ENCODE measurements around the gene MTMR3. TPM values are rescaled to one million over a fixed set of nuclear protein-coding genes. Genes with fewer than 3 reads are reported as not detected.

The MTMR3 gene
- total RNA-seq, 1 donor from 2014 or later: 21.4 TPM

DNA sequence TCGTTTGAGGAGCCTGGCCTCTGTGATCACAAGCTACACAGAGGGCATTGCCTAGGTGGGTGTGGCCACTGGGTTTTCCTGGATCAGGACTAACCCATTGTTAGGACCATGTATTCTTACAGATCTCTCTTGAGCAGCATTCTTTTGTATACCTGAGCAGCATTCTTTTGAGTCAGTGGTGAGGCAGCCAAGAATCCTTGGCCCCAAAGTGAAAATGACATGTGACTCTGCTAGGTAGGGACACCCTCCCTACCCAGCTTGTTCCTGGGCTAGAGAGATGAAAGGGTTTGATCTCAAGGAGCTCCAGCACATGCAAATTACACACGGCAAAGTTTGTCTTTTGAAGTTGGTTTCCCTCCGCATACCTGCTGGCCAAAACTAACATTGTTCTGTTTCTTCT, 142.2 kb downstream of the MTMR3 start:
- DNase-seq (ENCODE audit: low read depth, low spot score): no peak

DNA sequence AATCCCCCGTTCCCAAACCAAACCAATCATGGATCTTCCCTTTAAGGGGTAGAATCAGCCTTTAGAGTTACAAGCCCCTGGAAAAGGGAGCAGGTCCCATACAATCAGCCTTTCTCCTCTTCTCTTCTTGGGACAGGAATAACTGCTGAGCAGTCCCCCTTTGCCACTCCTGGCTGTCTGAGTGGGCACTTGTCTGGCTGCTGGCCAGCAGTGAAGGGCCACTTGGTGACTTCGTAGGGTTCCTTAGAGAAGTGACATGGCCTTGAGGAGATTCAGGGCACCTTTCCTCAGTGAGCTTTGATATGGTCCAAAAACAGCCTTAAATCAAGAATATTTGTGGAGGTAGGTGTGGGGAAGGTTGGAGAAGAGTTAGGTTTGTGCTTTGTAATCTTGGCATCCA, 143.8 kb downstream of the MTMR3 start:
- no peak for DNase-seq (ENCODE audit: low read depth, low spot score)

DNA sequence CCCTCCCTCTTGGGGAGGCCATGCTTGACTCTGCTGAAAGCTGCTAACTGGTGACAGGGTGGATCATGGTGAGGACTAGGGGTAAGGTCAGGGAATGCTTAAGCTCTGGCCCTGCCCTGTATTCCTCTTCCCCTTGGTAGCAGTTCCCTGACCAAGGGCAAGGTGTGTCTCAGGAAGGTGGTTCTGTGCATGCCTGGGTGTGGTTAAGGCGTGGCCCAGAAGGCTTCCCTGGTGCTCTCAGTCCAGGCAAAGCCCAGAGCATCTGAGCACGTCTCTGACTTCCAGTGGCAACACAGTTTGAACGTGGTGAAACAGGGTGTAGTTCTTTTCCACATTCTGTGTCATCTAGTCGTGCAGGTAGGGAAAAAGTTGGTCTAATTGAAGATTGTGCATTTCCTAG, 144.2 kb downstream of the MTMR3 start:
- no peak for DNase-seq (ENCODE audit: low read depth, low spot score)

DNA sequence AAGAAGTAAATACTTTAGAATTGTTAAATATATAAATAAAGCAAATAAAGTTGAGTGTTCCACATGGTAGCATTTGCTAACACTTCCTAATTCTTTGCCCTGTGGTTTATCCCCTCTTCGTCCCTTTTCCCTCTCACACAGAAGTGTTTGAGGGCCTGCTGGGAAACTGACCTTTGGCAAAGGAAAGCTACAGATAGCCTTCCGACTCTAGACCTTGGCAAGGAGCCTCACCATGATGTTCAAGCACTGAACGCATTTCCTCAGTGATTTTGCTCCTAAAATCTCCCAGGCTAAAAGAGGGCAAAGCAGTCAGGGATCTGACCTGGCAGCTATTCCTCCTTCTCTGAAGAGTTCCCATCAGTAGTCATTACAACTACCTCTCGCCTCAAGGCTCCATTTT, 144.8 kb downstream of the MTMR3 start:
- no peak for DNase-seq (ENCODE audit: low read depth, low spot score)

DNA sequence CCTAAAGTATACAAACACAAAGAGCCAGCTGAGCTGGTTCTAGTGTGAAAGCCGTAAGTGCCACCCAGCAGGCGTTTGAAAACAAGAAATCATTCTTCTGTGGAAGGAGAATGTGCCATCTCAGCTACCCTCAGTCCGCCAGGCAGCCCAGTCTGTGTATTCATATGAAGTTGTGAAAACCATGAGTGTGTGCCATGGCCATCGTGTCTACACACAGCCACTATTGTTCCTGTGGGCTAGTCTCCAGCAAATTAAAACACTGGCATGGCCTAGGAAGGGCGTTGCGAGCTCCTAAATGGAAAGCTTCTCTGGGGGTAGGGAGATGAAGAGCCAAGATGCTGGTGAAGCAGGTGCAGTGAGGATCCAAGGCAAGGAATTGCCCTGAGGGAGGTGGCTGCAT, 145.8 kb downstream of the MTMR3 start:
- no peak for DNase-seq (ENCODE audit: low read depth, low spot score)

DNA sequence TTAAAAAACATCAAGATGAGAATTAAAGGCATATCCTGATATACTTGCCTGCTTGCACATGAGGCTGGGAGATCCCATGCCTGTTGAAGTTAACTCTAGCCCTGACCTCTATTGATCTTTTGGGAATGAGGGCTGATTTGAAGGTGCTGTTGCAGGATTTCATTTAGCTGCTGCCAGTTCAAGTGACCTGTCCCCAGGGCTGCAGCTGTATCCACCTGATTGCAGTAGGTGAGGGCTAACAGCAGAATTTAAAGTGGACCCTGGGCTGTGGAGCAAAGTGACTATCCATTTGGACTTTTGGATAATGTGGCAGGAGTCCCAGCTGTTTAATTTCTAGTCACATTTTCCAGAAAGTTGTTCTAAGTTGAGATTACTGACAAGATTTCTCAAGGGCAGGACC, 146.5 kb downstream of the MTMR3 start:
- no peak for DNase-seq (ENCODE audit: low read depth, low spot score)

DNA sequence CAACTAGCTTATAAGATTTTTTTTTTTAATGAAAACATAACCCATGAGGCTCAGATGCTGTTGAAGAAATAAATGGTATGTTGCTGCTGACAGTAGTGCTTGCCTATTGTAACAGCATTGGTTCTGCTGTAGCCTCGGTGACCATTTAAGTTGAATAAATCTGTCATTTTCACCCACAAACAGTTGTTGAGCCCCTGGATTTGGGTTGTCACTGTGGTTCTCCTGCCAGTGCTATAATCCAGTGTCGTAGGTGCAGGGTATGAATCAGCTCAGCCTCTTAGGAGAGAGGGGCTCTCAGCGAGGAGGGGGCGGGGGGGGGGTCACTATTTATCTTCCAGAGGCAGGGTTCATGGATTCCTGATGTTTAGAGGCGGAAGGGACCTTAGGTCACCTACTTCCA, 147.4 kb downstream of the MTMR3 start:
- no peak for DNase-seq (ENCODE audit: low read depth, low spot score)

DNA sequence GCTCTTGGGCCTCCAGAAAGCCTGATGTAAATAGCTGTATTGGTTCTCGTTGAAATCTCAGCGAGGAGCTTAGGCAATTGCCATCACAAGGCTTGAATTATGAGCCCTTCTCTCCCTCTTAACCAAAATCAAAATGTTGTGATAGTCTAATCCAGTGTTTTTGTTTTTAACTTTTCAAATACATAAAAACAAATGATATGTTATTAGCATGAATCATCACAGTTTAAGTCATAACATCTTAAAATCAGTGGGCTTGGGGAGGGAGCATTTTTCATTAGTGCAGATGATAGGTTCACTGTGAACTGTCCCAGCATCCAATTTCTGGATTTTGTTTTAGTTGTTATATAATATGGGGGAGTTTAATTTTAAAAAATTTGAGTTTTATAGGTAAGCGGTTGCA, 148.4 kb downstream of the MTMR3 start:
- no peak for DNase-seq (ENCODE audit: low read depth, low spot score)

DNA sequence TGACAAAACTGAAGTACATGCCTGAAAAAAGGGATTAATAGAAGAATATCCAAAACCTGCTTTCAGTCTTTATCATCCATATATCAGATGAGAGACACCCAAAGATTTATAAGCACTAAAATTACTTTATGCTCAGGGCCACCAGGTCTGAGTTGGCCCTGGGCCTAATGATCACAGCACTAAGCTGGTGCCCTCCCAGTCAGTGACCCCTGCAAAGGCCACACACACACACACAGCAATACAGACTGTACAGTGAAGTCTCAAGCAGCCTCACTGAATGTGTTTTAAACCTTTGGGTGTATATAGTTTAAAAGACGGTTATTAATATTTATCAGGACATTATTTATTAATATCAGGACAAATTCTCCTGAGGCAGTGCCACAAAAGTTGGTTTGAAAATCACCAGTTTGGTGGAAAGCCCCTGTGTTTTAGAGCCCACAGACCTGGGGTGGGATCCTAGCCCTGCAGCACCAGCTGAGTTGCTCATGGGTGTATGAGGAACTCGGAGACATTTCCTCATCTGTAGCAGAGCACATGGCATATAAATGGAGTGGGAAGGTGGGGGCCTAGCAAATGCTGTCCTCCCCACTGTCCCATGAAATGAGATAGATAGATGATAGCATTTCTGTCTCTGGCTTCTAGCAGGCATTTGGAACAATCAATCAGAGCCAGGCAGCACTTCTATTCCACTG, 148.9 kb downstream of the MTMR3 start:
- DNase-seq (ENCODE audit: low read depth, low spot score): no peak

DNA sequence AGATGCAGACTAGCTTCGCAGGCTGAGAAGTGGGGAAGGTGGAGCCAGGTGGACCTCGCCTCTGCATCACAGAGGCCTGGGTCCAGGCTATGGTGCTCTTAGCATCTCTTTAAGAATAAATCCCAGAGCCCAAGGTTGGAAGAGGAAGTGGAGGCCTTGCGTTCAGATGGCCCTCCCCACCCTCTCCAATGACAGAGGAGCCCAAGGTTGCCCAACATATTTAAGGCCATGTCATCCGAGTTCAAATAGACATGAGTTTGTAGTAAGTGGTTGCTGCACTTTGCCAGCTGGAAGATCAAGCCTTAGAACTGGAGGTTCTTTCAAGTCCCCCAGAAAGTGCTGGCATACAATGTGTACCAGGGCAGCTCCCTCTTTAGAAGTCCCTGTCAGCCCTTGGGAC, 150.2 kb downstream of the MTMR3 start:
- no peak for DNase-seq (ENCODE audit: low read depth, low spot score)

DNA sequence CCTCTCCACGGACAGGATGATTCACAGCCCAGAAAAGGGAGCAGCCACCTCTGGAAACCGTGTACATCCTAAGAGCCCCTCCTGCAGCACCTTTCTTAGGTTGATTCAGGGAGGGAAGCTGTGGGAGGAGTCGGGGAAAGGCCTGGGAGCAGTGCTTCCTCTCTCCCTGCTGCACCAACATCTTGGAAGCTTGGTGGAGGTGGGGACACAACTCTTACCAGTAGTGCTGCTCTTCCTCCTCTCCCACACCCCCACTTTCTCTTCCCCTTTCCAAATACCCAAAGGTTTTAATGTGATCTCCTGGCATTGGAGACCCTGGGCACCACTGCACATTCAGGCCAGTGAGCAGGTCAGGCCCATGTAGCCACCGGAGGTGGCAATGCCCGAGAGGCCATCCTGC, 150.9 kb downstream of the MTMR3 start:
- no peak for DNase-seq (ENCODE audit: low read depth, low spot score)

DNA sequence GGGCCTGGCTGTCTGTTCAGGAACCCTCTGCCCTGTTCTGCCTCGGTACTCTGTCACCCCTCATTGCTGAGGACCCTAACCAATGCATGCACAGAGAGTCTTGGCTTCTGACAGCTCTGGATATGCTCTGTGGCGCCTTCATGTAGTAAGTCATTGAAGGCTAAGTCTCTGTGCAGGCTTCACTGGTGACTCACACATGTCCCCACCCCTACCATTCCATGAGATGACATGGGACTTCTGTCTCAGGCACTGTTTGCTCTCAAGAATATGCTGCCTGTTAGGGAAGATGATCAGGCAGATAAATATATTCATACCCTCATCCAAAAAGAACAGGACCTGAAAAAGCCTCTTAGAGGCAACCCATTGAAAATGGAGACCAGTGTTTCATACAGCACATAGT, 153.7 kb downstream of the MTMR3 start:
- no peak for DNase-seq (ENCODE audit: low read depth, low spot score)

DNA sequence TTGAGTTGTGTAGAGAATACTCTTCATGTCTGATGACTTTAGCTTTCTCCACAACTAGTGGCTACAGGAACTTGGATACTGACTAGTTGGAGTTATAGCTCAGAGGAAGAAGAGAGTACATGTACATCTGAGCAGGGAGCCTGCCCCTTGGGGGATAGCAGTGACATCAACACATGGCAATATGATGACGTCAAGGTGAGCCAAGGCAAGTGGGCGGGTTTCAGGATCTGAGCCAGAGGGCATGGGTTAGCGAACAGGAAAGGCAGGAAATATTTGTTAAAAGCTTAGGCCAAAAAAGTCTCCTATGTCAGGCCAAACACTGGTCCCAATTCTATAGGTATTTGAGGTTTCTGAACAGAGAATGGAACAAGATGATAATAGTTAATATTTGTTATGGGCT, 155.2 kb downstream of the MTMR3 start:
- DNase-seq (ENCODE audit: low read depth, low spot score): peak; percentile 29

DNA sequence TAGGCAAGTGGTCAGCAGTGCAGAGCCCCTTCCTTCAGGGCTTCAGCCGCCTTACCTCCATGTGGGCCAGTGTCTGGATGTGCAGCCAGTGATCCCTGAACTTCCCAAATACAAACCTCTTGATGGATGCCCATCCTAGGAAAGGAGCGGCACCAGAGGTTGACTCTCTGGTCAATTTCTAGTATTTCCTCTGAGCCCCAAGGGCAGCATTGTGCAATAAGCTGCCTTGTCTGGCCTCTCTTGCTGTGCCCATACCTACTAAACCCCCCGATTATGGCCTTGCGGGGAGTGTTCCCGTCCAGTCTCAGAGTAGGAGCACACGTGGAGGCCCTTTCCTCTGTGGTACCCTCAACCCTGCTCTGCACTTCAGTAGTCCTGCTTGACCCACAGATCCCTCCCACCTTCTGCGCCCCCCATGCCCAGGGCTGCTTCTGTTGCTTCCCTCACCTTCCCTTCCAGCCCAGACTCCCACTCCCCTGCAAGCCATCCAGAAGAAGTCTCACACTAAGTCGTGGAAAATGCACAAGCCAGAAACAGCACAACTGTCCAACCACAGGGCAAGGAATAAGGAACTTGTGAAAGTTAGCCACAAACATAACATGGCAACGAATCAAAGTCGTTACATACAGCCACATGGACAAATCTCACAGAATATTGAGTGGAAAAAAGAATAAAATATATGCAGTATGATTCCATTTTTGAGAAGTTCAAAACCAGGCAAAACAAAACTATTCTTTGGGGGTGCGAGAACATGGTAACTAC, 157.7 kb downstream of the MTMR3 start:
- DNase-seq (ENCODE audit: low read depth, low spot score): no peak

DNA sequence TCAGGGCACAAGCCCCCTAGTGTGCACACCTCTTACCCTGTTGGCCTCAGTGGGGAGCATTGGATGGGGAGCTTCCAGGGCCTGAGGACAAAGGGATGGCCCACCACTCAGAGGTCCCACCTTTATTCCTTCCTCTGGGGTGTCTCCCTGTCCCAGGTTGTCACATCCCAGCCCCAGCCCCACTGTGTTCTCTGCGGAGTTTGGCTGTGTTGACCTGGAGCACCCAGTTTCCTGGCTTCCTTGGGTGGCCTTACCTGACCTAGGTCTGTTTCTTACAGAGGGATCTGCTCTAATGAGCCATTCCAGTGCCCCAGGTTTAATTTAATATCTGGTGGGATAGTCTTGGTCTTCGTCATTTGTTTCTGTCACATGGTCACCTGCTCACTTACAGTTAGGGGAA, 158.5 kb downstream of the MTMR3 start:
- no peak for DNase-seq (ENCODE audit: low read depth, low spot score)

DNA sequence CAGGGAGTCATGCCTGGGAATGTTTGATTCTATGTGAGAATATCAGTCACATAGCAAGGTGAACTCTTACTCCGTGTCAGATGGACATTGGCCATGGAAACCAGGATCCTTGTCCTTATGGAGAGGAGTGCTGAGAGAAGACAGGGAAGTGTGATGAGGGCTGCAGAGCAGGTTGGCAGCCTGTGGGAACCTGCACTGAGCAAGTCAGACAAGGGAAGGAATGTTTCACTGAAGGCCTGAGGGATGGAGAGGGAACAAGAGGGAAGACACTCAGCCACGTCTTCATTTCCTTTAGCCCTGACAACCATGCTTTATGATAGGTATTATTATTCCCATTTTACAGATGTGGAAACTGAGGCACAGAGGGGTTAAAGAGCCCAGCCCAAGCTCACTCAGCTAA, 158.9 kb downstream of the MTMR3 start:
- no peak for DNase-seq (ENCODE audit: low read depth, low spot score)

DNA sequence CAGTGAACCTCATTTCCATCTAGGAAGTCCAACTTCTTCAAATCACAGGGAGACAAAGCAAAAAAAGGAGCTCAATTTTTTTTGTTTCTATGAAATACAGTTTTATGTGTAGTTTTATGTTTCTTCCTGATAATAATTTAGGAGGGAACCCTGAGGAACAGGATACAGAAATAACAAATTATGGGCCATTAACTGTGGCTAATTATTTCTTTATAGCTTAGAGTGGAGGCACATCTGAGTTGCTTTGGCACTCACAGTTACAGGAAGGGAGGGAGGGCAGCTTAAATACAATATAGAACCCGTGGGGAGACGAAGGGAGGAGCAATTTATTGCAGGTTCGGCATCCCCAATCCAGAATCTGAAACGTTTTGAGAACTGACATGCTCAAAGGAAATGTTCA, 160.2 kb downstream of the MTMR3 start:
- no peak for DNase-seq (ENCODE audit: low read depth, low spot score)

DNA sequence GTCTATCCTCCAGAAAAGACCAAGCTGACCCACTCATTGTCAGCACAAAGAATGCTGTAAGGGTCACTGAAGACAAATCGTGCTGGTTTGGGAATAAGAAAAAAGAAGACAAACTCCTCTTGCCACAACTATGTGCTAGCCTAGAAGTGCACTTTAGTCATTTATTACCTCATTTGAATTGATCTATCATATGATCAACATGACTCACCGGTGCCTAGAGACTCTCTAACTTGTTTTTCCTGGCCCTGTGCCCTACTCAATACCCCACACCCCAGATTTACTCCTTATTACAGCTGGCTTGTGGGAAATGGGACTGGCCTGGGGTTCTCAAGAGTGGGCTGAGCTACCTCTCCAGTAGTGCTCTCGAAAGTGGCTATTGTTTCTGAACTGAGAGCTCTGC, 161.4 kb downstream of the MTMR3 start:
- DNase-seq (ENCODE audit: low read depth, low spot score): peak; percentile 71

DNA sequence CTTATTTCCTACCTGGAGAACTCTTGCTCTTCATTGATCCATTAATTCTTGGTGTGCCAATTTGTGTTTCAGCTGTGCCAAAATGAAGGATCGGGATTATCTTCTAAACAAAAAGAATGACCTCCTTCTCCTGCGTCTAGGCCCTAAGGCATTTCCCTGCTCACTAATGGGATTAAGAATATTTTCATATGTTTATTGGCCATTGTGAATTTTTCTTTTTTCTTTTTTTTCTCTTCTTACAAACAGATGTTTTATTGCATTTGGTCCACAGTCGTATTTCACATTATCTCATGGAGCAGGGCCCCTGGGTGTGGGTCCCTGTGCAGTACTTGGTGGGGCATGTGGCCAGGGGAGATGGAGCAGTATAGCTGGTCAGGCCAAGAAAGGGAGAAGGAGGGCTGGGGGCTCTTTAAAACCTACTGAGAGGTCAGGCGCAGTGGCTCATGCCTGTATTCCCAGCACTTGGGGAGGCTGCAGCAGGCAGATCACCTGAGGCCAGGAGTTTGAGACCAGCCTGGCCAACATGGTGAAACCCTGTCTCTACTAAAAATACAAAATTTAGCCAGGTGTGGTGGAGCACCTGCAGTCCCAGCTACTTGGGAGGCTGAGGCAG, 162.0 kb downstream of the MTMR3 start:
- DNase-seq (ENCODE audit: low read depth, low spot score): no peak

DNA sequence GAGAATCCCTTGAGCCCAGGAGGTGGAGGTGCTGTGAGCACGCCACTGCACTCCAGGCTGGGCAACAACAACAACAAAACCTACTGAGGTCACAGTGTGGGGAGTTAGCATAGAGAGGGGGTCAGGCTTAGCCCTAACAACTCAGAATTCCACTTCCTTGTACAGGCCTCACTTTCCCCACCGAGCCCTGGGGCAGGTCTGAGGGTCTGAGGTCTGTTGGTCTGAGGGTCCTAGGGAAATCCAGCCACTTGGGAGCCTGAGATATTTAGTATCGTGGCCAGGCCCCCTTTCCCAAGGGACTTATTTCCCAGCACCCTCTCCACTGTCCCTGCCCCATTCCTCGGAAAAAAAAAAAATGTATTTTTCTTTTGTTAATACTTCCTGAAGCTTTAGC, 162.5 kb downstream of the MTMR3 start:
- no peak for DNase-seq (ENCODE audit: low read depth, low spot score)

DNA sequence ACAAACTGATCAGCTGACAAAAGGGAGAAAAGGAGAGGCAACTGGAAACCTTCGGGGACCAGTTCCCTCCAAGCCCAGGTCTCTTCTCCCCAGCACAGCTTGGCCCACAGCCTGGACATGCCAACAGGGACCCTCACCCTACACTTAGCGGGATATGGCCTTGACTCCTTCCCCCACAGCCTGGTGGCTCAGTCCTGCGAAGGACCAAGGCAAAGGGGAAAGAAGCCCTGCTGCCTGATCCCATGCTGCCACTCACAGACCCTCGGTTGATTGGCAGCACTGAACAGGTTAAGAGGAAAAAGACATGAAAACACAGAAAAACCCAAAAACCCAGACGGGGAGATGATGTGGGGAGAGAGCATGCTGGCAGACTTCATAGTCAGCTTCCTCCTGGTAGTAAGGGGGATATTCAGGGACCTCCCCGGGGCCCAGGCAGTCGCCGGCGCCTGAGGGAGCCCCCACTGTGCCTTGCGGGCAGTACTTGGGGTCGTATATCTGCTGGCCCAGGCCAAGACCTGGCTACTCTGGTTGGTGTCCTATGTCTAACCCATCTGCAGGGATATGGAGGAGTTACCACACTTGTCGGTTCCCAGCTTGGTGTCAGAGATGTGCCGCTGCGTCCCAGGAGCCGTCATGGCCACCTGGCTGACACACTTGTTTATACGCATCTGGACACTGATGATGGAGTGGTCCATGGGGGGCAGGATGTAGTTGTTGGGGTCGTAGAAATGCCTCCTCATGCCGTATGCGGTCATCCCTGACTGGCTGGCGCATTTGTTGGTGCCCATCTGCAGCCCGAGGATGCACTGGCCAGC, 163.1 kb downstream of the MTMR3 start:
- DNase-seq (ENCODE audit: low read depth, low spot score): no peak
